Measurements from ENCODE around the gene SLC39A3.

GRCh38 chr19:2736550-2737190 lies 3.1 kb downstream of the SLC39A3 start:
- TF ChIP-seq POLR2A (IDR thresholded peaks at IDR 0.05; ENCODE audit: low read depth, low read length), result no peak
- no peak for TF ChIP-seq POU2F2 (IDR thresholded peaks at IDR 0.05; ENCODE audit: low read depth, low read length)
- no peak for TF ChIP-seq TAF1 (IDR thresholded peaks at IDR 0.05; ENCODE audit: low read depth, low read length)

Data from GM12891 (cell line).